ENCODE measurements around the gene PCYOX1L. TPM values are rescaled to one million over a fixed set of nuclear protein-coding genes. Genes with fewer than 3 reads are reported as not detected.

The PCYOX1L gene
- total and polyA plus RNA-seq, 8 donors: 2.1 to 13.4 (median 4.1) TPM; not detected in 1

DNA sequence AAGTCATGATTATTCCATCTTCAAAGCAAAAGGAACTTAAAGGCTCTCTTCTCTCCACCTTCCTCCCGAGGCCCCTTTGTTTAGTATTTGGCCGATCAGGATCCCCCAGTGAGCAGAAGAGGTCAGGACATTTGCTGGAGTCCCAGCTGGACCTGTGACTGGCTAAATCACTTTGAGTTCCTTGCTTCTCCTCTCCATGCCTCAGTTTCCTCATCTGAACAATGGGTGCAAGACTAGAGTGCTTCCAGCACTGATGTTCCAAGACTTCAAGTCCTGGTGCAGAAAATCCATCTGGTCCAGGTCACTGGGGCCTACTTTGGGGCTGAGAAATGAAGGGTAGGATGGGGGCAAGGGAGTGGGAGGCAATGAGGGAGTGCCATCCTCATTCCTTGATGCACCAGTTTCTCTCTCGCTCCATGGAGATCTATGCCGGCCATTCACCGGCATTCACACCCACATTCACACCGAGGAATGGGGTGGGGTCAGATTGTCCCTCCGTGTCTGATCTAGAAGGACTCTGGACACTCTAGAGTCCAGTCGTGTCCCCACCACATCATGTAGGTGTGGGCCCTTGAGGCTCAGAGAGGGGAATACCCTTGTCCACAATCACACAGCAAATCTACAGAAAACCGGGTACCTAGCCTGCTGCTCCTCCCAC lies 60.0 kb downstream of the PCYOX1L start:
- 60 to 70% (median 65%) methylated on average over 9 of the region's 9 CpGs for WGBS, 5 donors

DNA sequence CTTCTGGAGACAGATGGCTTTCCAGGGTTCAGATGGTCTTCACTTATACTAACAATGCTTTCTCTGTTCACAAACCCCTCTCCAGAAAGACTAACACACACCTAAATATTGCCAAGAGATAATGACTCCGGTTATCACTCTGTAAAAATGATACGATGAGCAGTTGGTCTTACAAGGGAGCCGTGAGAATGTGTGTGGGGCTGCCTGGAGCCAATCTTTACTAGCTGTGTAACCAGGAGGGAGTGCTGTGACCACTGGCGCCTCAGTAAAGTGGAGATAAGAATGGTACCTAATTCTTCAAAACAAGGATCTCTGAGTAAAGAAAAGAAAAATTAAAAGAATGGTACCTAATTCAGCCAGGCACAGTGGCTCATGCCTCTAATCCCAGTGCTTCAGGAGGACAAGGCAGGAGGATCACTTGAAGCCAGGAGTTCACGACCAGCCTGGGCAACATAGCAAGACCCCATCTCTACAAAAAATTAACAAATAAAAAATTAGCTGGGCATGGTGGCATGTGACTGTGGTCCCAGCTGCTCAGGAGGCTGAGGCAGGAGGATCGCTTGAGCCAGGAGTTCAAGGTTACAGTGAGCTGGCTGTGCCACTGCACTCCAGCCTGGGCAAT lies 61.2 kb downstream of the PCYOX1L start:
- DNase-seq: peak in 1 of 2 donors; percentile 22
- H3K27ac ChIP-seq: peak overlapping the region; percentile 31 to 95 (median 89)
- H3K4me3 ChIP-seq: no peak overlapping the region
- peaks cover 30 to 97% (median 63%) of the 10 kb centered on the region in 4 donors for H3K4me1 ChIP-seq
- H3K27me3 ChIP-seq: no peaks in the 10 kb centered on the region
- no peak for TF ChIP-seq EP300 (IDR thresholded peaks at IDR 0.05)
- TF ChIP-seq, protein P1, sequence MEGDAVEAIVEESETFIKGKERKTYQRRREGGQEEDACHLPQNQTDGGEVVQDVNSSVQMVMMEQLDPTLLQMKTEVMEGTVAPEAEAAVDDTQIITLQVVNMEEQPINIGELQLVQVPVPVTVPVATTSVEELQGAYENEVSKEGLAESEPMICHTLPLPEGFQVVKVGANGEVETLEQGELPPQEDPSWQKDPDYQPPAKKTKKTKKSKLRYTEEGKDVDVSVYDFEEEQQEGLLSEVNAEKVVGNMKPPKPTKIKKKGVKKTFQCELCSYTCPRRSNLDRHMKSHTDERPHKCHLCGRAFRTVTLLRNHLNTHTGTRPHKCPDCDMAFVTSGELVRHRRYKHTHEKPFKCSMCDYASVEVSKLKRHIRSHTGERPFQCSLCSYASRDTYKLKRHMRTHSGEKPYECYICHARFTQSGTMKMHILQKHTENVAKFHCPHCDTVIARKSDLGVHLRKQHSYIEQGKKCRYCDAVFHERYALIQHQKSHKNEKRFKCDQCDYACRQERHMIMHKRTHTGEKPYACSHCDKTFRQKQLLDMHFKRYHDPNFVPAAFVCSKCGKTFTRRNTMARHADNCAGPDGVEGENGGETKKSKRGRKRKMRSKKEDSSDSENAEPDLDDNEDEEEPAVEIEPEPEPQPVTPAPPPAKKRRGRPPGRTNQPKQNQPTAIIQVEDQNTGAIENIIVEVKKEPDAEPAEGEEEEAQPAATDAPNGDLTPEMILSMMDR (IDR thresholded peaks at IDR 0.05): no peak
- TF ChIP-seq POLR2AphosphoS5 (IDR thresholded peaks at IDR 0.05): no peak
- TF ChIP-seq POLR2A (IDR thresholded peaks at IDR 0.05): no peak
- no peaks in the 10 kb centered on the region for H3K9me3 ChIP-seq
- 46 to 54% (median 49%) methylated on average over 6 of the region's 6 CpGs for WGBS, 5 donors
- intact Hi-C loops (cut with DNase I; ENCODE audit: low total_unique reads): no loop called here
- peaks cover 0 to 75% (median 4%) of the 10 kb centered on the region in 4 donors for H3K36me3 ChIP-seq

More for the DNA sequence above, 60.0 kb downstream of the PCYOX1L start:
- no peak for TF ChIP-seq POLR2A (IDR thresholded peaks at IDR 0.05)
- TF ChIP-seq POLR2AphosphoS5 (IDR thresholded peaks at IDR 0.05): peak in 1 of 3 donors; percentile 31
- no peak for TF ChIP-seq EP300 (IDR thresholded peaks at IDR 0.05)
- intact Hi-C loops (cut with DNase I; ENCODE audit: low total_unique reads): no loop called here
- no peak for DNase-seq
- H3K4me1 ChIP-seq: peaks cover 19 to 86% (median 53%) of the 10 kb centered on the region in 4 donors
- H3K27me3 ChIP-seq: no peaks in the 10 kb centered on the region
- H3K4me3 ChIP-seq: peak overlapping the region; percentile 0 to 15 (median 2)
- H3K9me3 ChIP-seq: no peaks in the 10 kb centered on the region
- H3K36me3 ChIP-seq: peaks cover 0 to 74% (median 2%) of the 10 kb centered on the region in 4 donors
- H3K27ac ChIP-seq: peak overlapping the region; percentile 55 to 95 (median 89)

Other genes with a start within 250 kb of the PCYOX1L start
- 10 to 100 TPM in 2 of 5 donors, 1 to 10 TPM in 3; 4.6 to 17.1 (median 8.8) TPM for gene ABLIM3, start 216.6 kb upstream of the PCYOX1L start, total RNA-seq
- gene ABLIM3, start 216.6 kb upstream of the PCYOX1L start, polyA plus RNA-seq: 10 to 100 TPM in 2 of 3 donors, 1 to 10 TPM in 1; 8.2 to 21.4 (median 11.8) TPM
- gene AFAP1L1, start 86.2 kb upstream of the PCYOX1L start, total RNA-seq: 10 to 100 TPM in 3 of 5 donors, 1 to 10 TPM in 1, under 1 TPM in 1; 0.29 to 66.5 (median 14.0) TPM
- 1 to 10 TPM; 1.5 to 2.7 (median 1.8) TPM for gene AFAP1L1, start 86.2 kb upstream of the PCYOX1L start, polyA plus RNA-seq
- 10 to 100 TPM in 3 of 5 donors, 1 to 10 TPM in 2; 1.4 to 19.1 (median 13.8) TPM for gene GRPEL2, start 12.5 kb upstream of the PCYOX1L start, total RNA-seq
- gene GRPEL2, start 12.5 kb upstream of the PCYOX1L start, polyA plus RNA-seq: 1 to 10 TPM; 4.7 to 5.3 (median 5.2) TPM
- gene IL17B, start 21.2 kb downstream of the PCYOX1L start, total RNA-seq: 10 to 100 TPM in 1 of 5 donors, 1 to 10 TPM in 1, not detected in 3; 1.7 to 31.0 TPM
- 1 to 10 TPM in 2 of 3 donors, under 1 TPM in 1; 0.56 to 5.6 (median 1.8) TPM for gene IL17B, start 21.2 kb downstream of the PCYOX1L start, polyA plus RNA-seq
- 100 to 1,000 TPM; 171 to 408 (median 217) TPM for gene CSNK1A1, start 193.4 kb downstream of the PCYOX1L start, total RNA-seq
- gene CSNK1A1, start 193.4 kb downstream of the PCYOX1L start, polyA plus RNA-seq: 10 to 100 TPM; 60.5 to 95.5 (median 74.8) TPM
- gene ARHGEF37, start 223.5 kb downstream of the PCYOX1L start, total RNA-seq: 10 to 100 TPM; 21.3 to 64.2 (median 25.7) TPM
- 10 to 100 TPM in 1 of 3 donors, 1 to 10 TPM in 2; 8.0 to 15.1 (median 9.3) TPM for gene ARHGEF37, start 223.5 kb downstream of the PCYOX1L start, polyA plus RNA-seq

All from stomach (tissue), 9 donors.